Superior temporal gyrus (tissue), 1 donor: ENCODE results near the gene MSRB3.
"Not testable (repeated sequence)": the region's sequence is repeated elsewhere in the genome, so short reads cannot be mapped to it uniquely, and the experiment has no call there.

Experiments used
- DNase-seq: peaks from one replicate; pipeline ENCODE4 v3.0.0-alpha.2; 2016; ENCODE audit errors: extremely low spot score

Gene MSRB3

DNA sequence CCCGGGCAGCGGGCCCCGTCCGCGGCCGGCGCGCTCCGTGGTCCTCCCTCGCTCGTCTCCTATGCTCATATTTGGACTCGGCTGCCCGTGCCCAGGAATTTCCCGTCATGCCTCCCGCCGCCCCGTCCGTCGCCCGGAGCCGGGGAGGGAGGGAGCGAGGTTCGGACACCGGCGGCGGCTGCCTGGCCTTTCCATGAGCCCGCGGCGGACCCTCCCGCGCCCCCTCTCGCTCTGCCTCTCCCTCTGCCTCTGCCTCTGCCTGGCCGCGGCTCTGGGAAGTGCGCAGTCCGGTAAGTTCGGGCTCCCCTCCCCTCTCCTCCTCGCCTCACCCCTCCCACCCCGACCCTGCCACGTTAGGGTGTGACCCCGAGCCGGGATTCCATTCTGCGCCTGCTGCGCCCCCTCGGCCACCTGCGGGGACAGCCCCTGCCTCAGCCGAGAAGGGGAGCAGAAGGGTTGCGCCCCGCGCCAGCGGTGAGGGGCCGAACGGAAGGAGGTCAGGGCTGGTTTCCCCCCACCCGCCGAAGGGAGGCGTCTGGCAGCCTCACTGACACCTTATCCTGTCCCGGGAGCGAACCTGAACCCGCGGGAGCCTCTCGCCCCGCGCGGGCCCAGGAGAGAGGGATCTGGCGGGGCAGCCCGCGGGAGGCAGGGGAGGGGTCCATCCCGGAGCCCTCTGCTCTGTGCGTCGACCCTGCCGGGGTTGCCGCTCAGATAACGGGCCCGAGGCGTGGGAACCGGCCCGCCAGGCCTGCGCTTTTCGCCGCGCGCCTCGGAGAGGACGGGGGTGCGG, at the start of gene MSRB3:
Gene MSRB3 (plus strand): TSS at position 108 of the 793 bp plus-strand sequence. CDS start 29,897 bp downstream, outside the sequence.
- DNase-seq, result no peak

DNA sequence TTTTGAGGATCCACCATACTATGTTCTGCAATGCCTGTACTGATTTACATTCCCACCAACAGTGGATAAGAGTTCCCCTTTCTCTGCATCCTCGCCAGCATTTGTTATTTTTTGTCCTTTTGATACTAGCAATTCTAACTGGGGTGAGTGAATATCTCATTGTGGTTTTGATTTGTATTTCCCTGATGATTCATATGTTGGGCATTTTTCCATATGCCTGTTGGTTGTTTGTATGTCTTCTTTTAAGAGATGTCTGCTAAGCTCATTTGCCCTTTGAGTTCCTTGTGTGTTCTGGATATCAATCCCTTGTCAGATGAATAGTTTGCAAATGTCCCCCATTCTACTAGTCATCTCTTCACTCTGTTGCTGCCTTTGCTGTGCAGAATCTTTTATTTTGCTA, 49.0 kb upstream of the MSRB3 start:
- no peak for DNase-seq

DNA sequence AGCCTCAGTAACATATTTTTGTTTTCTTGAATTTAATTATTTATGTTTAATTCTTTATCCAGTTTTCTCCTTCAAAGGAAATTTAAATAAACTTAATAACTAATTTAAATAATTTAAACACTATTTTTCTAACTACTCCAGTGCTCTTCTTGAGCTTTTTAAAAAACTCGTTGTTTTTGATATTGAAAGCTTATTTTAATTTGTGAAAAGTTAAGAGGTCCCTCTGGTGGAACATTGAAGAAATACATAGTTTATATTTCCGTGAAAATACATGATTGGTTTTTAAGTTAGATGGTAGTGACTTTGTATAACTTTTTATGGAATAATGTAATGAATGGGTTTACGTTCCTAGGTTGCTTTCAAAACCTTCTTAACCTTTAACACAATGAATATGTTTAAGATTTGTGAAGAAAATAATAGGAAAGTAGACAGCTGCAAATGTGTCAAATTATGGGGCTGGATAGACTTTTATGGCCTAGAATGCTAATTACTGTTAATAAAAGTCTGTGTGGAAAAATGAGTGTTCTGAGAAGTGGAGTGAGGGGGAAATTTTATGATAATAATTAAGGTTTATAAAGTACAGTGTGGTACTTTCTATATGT, 45.9 kb upstream of the MSRB3 start:
- peak; percentile 55 for DNase-seq

DNA sequence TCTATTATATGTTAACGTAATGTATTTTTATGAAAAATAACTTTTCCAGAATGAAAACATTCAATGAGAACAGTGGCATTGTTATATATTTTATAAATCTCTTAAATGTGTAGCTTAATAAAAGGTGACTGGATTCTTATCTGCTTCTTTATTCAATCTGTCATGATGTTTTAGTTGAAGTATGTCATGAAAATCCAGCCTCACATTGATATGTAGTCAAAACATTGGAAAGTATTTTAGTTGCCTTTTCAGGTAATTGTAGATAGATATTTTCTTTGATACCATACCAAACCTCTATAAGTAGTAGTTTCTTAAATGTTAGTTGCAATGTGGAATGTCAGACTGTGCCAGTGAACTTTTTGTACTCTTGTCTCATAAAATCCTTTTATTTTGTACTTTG, 41.3 kb upstream of the MSRB3 start:
- DNase-seq, result no peak

DNA sequence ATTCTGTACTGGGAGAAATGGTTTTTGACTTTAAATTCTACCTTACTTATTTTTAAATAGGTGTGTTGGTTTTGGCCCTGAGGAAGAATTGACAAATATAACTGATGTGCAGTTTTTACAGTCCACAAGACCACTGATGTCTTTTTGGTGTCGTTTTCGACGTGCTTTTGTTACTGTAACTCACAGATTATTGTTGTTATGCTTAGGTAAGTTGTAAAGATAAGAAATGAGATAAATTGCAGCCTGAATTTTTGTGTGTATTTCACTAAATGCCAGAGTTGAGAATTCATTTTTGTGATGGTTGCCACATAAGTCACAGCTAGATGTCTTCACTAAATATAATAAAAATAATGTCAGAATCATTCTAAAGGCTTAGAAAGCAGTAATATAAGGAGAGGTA, 39.9 kb upstream of the MSRB3 start:
- DNase-seq, result no peak

DNA sequence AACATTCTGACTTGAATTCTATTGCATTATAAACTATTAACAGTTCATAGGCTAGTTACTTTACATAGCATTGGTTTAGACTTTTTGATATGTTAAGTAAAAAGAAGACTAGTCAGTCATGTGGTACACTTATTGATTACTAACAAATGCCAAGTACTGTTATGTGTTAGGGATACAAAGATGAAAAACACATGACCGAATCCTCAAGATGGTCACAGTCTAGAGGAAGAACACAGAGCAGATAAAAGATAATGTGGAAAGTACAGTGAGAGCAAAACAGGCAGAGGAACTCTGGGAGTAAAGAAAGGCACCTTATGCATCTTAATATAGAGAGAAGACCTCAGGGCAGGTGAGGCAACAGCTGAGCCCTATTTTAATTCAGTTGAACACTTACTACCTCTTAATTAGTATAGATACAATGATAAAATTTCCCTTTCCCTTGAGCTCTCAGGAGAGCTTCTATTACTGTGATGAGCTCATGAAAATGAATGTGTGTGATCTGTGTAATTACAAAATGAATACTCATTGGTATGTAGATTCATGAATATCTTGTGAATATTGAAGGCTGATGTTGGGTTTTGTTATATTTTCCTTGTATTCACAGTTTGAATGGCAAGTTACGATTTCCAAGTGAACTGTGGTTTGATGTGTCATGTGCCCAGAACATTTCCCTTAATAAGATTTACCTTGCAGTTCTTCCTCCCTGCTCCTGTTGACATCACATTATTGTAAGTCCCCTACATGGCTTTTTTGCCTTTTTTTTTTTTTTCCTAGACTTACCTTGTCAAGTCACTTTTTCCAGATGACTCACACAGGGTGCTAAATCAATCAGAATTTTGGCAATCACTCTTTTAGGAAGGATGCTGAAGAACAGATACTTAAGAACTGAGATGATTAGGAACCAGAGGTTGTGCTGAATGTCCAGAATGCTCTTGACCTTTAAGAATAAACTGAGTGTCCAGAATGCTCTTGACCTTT, 29.5 kb upstream of the MSRB3 start:
- no peak for DNase-seq

DNA sequence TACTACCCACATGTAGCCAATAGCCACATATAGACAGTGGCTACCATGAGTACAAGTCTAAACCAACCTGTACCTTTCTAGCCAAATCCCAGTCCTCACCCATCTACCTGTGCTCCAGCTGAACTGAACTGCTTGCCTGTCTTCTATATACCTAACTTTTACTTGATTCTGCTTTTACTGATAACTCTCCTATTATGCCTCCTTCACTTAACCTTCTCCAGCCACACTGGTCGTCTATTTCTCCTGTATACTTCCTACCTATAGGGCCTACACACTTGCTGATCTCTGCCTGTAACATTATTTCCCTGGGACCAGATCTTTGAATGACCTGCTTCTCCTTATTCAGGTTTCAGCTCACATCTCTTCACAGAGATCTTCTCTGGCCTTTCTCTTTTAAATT, 26.0 kb upstream of the MSRB3 start:
- DNase-seq, result no peak

DNA sequence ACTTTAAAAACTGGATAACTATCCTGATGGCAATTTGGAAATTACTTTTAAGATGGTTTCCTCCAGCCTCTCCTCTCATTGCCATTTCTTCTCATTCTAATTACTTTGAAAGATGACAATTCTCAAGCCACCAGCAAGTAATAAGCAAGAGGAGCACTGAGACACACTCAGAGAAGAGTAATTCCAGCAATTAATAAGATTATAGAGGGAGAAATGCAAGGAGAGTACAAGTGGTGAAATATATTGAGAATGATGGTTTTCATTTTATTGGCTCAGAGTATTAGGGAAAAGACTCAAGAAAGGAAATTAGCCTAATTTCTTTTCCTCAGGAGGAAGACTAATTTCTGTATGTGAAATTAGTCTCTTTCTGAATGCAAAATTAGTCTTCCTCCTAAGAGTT, 20.5 kb upstream of the MSRB3 start:
- DNase-seq, result no peak

DNA sequence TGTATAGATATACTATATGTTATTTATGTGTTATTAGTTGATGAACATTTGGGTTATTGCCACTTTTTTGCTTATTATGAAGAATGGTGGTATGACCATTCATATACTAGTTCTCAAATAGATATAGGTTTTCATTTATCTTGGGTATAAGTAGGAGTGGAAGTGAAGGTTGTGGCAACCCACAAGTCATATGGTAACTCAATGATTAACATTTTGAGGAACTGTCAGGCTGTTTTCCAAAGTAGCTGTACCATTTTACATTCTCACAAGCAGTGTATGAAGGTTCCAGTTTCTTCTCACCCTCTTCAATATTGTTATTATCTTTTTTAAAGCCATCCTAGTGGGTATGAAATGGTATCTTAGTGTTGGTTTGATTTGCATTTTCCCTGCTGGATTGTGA, 19.0 kb upstream of the MSRB3 start:
- no peak for DNase-seq

DNA sequence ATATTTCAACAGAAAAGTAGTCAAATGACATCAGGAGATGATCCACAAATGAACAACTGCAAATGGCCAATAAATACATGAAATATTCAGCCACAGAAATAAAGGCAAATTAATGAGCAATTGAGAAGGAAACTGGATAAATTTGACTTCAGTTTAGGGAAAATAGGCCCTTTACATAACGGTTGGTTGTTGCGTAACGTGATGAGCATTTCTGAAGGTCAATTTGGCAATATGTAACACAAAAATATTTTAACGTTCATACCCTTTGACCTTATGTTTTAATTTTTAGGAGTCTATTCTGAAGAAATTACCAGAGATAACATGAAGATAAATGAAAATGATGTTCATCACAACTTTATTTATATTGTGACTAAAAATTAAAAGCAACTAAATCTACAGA, 14.7 kb upstream of the MSRB3 start:
- DNase-seq, result no peak

DNA sequence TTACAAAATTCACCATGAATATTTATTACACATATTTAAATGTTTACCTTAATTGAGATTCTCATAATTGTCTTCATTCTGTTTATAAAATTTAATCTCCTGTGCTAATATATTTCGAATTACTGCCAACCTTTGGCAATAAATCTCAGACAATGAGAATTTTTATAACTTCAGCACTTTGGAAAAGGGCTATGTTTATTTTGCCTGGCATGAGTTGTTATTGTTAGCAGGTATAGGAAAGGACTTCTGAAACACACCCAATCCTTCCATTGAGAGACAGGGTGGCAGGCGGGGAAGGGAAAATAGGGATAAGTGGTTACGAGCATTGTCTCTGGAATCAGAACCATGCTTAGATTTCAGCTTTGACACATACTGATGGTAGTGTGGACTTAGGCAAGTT, 12.1 kb upstream of the MSRB3 start:
- no peak for DNase-seq

DNA sequence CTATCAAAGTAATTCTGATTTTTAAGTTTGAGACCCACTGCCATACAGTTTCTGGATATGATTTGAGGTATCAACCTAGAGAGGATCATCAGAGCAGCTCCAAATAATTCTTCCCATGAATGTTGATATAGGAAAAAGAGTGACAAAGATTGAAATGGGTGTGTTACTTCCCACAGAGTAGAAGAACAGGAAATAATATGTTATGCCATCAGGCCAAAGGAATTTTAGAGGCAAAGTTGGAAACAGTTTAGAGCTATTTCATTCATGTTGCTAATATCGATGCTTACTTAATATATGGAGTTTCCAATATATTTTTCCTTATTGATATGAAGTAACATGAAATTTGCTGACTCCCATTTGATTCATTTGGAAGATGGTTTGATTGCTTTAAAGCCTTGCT, 8.9 kb upstream of the MSRB3 start:
- DNase-seq, result no peak

DNA sequence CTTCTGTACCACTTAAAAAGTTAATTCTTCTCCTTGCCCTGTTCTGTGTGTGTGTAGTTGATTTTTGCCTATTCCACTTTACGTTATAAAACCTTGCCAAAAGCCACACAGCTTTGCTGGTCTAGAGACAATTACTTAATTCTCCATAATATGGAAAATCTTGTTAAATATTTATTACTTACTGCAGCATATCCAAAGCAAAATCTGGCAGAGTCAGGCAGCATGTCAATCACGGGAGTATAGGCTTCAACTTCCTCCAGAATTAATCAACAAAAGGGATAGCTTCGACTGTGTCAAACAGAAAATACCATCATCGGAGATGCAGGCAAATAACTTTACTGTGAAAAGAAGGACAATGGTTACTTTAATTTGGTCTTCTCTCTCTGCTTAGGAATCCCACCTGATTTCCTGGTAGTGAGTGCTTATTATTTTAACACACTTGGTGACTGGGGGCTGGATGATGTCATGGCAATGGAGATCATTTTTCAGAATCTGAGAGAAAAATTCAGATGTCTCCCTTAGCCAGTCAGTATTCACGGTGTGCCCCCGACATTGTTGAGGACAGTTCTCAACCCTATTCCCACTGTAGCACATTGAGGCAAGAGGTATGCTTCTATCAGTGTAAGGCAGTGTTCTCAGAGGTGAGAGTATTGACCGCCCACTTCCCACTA, 3.7 kb upstream of the MSRB3 start:
- DNase-seq, result no peak

DNA sequence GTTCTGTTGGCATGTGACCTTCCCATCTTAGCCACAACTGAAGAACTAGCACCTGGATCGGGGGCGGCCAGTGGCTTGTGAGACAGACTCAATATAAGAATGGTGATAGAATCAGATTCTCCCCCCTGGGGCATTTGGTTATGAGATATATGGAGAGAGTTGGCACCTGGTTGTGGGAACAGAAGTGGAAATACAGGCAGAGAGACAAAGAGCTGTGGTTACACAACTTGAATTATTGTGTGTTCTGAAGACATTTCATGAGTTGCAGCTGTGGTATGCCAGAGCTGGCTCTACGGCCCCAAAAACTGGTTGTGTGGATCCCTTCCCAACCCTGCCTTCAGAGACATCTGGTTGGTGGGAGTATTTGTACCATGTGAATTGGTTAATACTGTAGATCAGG, 2.9 kb upstream of the MSRB3 start:
- no peak for DNase-seq

DNA sequence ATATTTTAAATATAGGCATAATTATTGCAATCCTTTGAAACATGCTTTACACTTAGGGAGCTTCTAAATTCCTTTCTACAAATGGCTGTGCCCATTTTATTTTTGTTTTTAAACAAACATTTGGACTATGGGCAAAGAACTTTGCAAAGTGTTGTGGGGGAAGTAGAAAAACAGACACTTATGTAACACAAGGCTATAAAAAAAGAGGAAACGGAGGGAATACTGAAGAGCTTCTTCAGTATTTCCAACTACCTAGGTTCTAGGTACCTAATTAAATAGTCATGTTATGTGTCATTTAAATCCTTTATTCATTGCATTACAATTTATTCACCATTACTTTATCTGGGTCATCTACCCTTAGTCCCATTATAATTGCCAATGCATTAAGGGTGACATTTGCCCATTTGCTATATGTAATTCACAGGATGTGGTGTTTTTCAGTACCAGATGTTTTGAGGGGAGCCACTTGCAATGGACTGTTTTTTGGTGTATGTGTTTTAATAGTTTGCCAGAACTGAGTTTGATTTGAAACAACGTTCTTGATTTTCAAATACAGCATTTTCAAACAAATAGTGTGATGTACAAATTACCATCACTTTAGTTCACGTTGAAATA, 1.5 kb upstream of the MSRB3 start:
- DNase-seq, result no peak

DNA sequence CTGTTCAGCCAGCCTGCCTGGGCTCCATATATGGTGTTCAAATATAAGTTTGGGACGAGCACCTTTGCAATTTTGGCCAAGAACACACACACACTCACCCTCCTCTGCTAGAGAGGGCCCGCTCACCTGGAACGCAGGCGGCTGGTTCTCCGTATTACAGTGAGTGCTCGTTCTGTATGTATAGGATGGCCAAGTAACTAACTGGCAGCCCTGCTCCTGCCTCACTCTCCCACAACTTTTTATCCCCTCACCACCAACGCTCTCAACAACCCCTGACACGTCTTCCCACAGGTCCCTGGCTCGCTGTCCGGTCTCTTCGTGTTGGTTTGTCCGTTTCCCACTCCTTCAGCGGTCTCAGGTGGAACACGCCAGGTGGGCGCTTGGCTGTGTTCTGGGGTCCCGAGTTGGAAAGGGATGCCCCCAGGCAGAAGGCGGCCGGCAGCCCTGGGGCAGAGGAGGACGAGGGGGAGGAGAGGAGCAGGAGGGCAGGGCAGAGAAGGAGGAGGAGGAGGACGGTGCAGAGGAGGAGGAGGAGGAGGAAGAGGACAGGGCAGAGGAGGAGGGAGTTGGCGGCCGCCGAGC, 398 bp upstream of the MSRB3 start:
- DNase-seq, result no peak

DNA sequence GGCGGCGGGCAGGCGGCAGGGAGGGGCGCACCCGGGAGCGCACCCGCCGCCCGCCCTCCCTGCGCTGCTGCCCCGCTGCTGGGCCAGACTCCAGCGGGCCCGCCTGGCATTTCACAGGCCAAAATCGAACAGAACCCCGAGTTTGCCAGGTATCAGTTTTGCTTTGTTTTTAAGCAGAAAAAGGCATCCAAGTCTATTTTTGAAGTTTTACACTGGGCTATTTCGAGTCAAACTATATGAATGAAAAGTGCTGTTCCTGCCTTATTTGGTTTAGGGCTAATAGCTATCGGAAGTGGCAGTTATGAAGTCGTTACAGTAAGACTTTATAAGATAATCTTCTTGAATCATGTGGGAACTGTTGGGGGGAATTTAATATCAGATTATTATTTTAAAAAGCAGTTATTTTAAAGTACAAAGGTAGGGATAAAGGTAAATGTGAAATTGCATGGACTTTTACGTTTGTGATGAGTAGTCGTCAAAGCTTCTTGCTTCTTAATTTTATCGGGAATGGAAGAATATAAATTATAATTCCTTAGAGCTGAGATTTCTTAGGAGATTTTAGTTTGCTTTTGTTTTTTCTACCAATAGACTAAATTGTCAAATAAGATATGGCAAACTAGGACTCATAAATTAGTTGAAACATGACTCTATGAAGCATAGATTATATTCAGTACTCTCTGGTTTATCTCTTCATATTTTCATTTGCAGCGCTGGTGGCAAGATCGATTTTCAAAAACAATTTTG, 1.1 kb downstream of the MSRB3 start:
- no peak for DNase-seq

DNA sequence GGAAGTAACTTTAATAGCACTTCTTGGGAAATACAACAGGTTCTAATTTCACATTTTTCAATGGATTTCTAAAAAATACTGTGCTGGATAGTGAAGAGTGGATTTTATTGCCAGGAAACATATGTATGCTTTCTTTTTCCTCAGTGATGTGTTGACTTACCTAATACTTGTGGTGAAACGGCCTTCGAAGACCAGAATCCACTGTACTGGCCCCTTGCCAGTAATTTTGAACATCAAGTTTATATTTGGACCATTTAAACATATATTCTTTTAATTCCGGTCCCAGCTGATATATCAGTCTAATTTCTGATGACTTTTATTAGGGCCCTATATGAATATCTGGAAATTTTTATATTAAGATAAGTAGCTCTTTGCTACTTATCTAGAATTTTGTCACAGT, 1.8 kb downstream of the MSRB3 start:
- no peak for DNase-seq

DNA sequence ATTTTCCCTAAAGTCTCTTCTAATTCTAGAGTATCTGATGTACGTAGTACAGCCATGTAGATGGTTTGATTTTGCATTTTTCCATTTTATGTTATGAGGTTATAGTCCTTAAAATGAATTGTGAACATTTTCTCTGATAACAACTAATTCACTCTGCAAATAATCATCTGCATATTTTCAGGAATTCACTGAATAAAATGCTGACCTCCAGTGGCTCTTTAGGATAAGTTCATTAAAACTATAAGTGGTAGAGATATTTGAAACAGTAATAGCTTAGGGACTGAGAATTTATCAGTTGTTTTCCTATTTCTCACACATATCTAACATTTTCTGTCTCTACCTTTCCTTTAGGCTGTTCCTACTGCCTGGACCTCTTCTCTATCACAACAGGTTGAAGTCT, 4.4 kb downstream of the MSRB3 start:
- DNase-seq, result no peak

DNA sequence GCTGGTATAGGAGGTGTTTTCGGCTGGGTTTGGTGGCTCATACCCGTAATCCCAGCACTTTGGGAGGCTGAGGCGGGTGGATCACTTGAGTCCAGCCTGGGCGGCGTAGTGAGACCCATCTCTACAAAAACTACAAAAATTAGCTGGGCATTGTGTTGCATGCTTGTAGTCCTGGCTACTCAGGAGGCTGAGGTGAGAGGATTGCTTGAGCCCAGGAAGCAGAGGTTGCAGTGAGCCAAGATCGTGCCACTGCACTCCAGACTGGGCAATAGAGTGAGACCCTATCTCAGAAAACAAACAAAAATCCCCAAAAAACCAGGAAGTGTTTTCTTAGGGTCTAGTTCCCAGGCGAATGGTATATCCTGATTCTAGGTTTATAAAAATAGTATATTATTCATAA, 7.0 kb downstream of the MSRB3 start:
- not testable (repeated sequence) for DNase-seq
